ENCODE data around the gene COLQ.

GRCh38 chr3:15452156-15452555 lies 69.3 kb downstream of the COLQ start:
- no peak for TF ChIP-seq EZH2 (IDR thresholded peaks at IDR 0.05)
- no peak for TF ChIP-seq POLR2AphosphoS5 (IDR thresholded peaks at IDR 0.05; ENCODE audit: borderline replicate concordance, low read depth, low read length)
